ENCODE measurements around the gene LAMA2. TPM values are rescaled to one million over a fixed set of nuclear protein-coding genes. Genes with fewer than 3 reads are reported as not detected.

LAMA2 gene
- total and polyA plus RNA-seq, 2 of the 8 experiments (the other 6 are each of a cell fraction or from before 2014, with no cell fraction given), result 1.3 to 3.8 TPM

- FAIRE-seq (no peak), DNase-seq (ENCODE audit: low read depth in 1 of 2, low spot score in 2 of 2) (no peak)
- H3K18ac ChIP-seq (ENCODE audit: extremely low read depth, low read length), result no peak overlapping the region
- no peaks in the 10 kb centered on the region for H4K20me1 ChIP-seq (replicated peaks in 1 of 2; ENCODE audit: control insufficient read depth in 1 of 2, insufficient read depth in 2 of 2, low read length in 2 of 2)
- no peak overlapping the region for H3K56ac ChIP-seq (replicated peaks; ENCODE audit: insufficient read length, low read depth, low read length)
- whole genome bisulfite sequencing, 2 experiments (ENCODE audit: extremely low coverage in 1 of 2, insufficient coverage in 1 of 2, insufficient read length in 1 of 2, insufficient replicate concordance in 2 of 2, low coverage in 1 of 2, low lambda C conversion rate in 2 of 2, missing lambda C conversion rate in 1 of 2), result 81% methylated on average over 2 of the region's 2 CpGs; no CpG with 5 or more reads in 1 of the 2 experiments
- H3K36me3 ChIP-seq (ENCODE audit: control insufficient read depth in 2 of 4, insufficient read depth in 4 of 4, low read length in 3 of 4), result no peaks in the 10 kb centered on the region
- no peaks in the 10 kb centered on the region for H3K4me1 ChIP-seq (replicated peaks in 1 of 4; ENCODE audit: control insufficient read depth in 3 of 4, insufficient read depth in 4 of 4, low read length in 3 of 4)
- H2BK120ac ChIP-seq (replicated peaks; ENCODE audit: low read depth, low read length), result no peak overlapping the region
- no peak overlapping the region for H2BK12ac ChIP-seq (ENCODE audit: low read depth, low read length)
- no peaks in the 10 kb centered on the region for H3K27me3 ChIP-seq (replicated peaks in 1 of 4; ENCODE audit: control insufficient read depth in 3 of 4, extremely low read depth in 1 of 4, insufficient read depth in 3 of 4, low read length in 3 of 4)
- ChIA-PET POLR2A (ENCODE audit: partially characterized antibody) (no interaction called here), CTCF (ENCODE audit: partially characterized antibody) (interaction anchor here (0.6 to 8.9 kb wide), 4 partner anchors 11 to 58 kb away, joined by 3 to 83 read pairs (median 4); no protein-coding TSS in a partner anchor)
- no peaks in the 10 kb centered on the region for H3K9me3 ChIP-seq (ENCODE audit: insufficient read depth in 2 of 2, low read depth in 1 of 2, low read length in 1 of 2)
- H4K5ac ChIP-seq (ENCODE audit: insufficient read length, low read depth, low read length), result no peak overlapping the region
- H4K91ac ChIP-seq (replicated peaks; ENCODE audit: insufficient read length, low read length), result no peak overlapping the region
- no peak overlapping the region for H2BK20ac ChIP-seq (ENCODE audit: low read length)
- no peak overlapping the region for H3K14ac ChIP-seq (ENCODE audit: insufficient read length)
- H2BK5ac ChIP-seq (ENCODE audit: low read depth, low read length), result no peak overlapping the region
- no peak overlapping the region for H4K8ac ChIP-seq (ENCODE audit: extremely low read depth, insufficient read depth, low read length)
- H3K79me2 ChIP-seq (ENCODE audit: control insufficient read depth in 1 of 2, insufficient read depth in 2 of 2, low read length in 2 of 2), result no peaks in the 10 kb centered on the region
- H3K9ac ChIP-seq (replicated peaks in 1 of 4; ENCODE audit: extremely low read depth in 1 of 4, low read depth in 3 of 4, low read length in 3 of 4), result no peak overlapping the region
- H2AFZ ChIP-seq (ENCODE audit: low read length), result no peak overlapping the region
- H3K23me2 ChIP-seq (ENCODE audit: low read depth, low read length), result no peaks in the 10 kb centered on the region
- H3K4me3 ChIP-seq (ENCODE audit: extremely low read depth in 1 of 4, insufficient read depth in 2 of 4, low read depth in 3 of 4, low read length in 4 of 4), result no peak overlapping the region
- H3K79me1 ChIP-seq (ENCODE audit: low read depth, low read length), result no peaks in the 10 kb centered on the region
- H3K4ac ChIP-seq (replicated peaks; ENCODE audit: insufficient read length, low read depth, low read length), result no peak overlapping the region
- no peak overlapping the region for H3K27ac ChIP-seq (ENCODE audit: low read depth, low read length)
- H2AK5ac ChIP-seq (ENCODE audit: low read depth, low read length), result no peak overlapping the region
- H3K23ac ChIP-seq (ENCODE audit: insufficient read length), result no peak overlapping the region
- H2BK15ac ChIP-seq (ENCODE audit: low read length), result no peak overlapping the region
- no peak overlapping the region for H3K4me2 ChIP-seq (ENCODE audit: insufficient read depth in 1 of 2, low read depth in 2 of 2, low read length in 2 of 2)
- TF ChIP-seq SIRT6 (IDR thresholded peaks at IDR 0.05; ENCODE audit: low read length) (no peak), BACH1 (IDR thresholded peaks at IDR 0.05; ENCODE audit: low read length) (no peak), POLR2AphosphoS5 (IDR thresholded peaks at IDR 0.05; ENCODE audit: low read depth, low read length) (no peak), EZH2 (IDR thresholded peaks at IDR 0.05; ENCODE audit: low read depth, low read length, severe bottlenecking) (no peak), JUND (IDR thresholded peaks at IDR 0.05; ENCODE audit: low read length) (no peak), SAP30 (IDR thresholded peaks at IDR 0.05; ENCODE audit: insufficient read depth, insufficient replicate concordance, low read length) (no peak), SUZ12 (IDR thresholded peaks at IDR 0.05; ENCODE audit: low read length) (no peak)
Observed at GRCh38 chr6:129510950-129511349, 628.0 kb downstream of the LAMA2 start.
